Globus pallidus (tissue), 1 donor: ENCODE data around the gene EIF4E1B.

Experiments used
- DNase-seq: peaks from one replicate; pipeline ENCODE4 v3.0.0-alpha.2; 2015; ENCODE audit warnings: low spot score

Gene EIF4E1B

DNA sequence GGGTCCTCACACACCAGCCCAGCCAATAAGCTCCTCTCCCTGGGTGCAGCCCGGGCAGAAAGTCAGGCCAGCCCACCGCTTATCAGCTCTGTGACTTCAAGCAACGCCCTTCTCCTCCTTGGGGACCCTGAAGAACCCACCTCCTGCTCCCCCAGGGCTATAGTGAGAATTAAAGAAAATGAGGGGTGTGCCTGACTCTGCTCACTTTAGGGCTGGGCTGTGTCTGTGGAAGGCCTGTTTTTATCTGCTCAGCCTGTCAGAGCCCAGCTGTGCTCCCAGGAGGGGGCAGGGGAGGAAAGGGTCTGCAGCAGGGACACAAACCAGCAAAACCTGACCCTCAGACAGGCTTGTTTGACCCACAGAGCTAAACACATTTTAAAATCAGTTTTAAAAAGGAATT is 24.4 kb upstream of the EIF4E1B start:
- no peak for DNase-seq

DNA sequence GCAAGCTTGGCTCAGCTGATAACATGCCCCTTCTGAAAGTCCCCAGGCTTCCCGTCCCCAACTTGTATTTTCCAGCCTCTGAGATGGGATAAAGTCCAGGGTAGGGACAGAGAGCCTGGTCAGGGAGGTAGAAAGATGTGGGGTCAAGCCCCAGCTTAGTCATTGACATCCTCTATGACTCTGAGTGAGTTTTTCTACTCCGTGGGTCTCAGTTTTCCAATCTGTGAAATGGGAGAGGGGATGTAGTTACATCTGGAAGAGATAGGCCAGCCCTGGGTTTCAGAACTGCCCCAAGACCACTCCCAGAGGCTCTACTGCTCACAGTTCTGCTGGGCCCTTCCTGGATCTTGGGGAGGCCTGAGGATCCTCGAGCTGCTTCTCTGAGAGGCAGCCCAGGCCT is 23.6 kb upstream of the EIF4E1B start:
- no peak for DNase-seq

DNA sequence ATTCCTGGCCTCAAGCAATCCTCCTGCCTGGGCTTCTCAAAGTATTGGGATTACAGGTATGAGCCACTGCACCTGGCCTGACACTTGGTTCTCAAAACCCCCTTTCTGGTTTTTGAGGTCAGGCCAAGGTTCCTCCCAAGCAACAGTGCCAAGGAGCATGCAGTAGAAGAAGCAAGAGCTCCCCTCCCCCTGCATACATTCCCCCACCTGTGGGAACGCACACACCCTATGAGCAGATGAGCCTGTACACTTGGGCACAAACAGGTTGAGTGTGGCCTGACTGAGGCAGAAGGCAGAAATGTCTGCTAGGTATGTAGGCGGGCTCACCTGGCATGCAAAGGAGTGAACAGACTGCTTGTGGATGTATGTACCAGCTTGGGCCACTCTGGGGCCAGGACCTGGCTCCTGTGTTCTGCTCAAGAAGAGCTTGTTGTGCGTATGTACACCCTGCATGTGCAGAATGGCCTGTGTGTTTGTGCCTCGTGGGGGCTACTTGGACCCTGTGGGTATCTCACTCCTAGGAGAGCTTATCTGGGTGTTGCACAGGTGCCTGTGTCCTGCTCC is 22.3 kb upstream of the EIF4E1B start:
- DNase-seq: no peak

GRCh38 chr5:176608937-176609723 is 21.3 kb upstream of the EIF4E1B start:
- no peak for DNase-seq

DNA sequence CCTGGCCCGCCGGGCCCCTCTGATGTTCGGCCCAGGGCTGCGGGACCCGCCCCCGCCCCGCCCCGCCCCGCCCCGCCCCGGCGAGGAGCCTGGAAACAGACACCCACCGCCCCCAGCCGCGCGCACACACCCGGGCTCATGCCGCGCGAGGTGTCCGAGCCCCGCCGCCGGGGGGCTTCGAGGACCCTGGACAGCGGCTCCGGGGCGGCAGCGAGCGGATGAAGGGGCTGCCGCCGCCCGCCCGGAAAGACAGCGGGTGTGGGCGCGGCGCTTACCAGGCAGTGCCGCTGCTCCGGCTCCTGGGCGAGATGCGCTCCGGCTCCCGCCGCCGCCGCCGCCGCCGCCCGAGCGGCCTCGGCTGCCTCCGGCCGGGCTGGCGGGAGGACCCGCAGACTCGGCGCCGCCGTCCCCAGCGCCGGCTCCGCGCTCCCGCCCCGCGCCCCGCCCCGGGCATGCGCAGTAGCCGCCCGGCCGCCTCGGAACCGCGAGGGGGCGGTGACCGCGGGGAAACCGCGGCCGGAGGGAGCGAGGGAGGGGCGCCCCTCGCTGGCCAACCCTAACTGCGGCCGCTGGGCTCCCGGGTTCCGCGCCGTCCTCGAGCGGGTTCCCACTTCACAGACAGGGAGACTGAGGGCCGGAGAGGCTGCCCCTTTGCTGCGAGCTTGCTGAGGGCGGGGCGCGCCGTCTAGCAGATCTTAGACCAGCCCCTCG is 20.6 kb upstream of the EIF4E1B start, which contains the start of gene GPRIN1:
Gene GPRIN1, minus strand, starts transcription at position 433 of the 711 bp plus-strand sequence. CDS start 10,322 bp downstream, outside the sequence.
- DNase-seq: peak; percentile 37

DNA sequence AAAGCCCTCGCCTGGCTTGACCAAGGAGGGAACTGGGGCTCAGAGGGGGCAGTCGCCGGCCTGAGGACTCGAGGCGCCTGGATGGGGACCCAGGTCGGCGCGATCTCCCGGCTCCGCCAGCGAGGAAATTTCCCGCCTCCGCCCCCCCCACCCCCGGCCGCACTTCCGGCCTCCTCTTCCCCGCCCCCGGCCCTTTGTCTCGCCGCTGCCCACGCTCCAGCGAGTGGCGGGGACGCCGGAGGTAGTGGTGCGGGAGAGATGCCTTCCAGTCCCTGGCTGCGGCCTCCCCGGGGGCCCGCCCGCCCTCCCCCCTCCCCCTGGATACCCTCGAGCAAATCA is 20.1 kb upstream of the EIF4E1B start:
- DNase-seq: no peak

- DNase-seq: peak; percentile 33
These were observed 19.0 kb upstream of the EIF4E1B start for GRCh38 chr5:176611435-176611834.

- no peak for DNase-seq
These were observed 18.5 kb upstream of the EIF4E1B start for GRCh38 chr5:176612008-176612407.

GRCh38 chr5:176612855-176613254 is 17.6 kb upstream of the EIF4E1B start:
- no peak for DNase-seq

DNA sequence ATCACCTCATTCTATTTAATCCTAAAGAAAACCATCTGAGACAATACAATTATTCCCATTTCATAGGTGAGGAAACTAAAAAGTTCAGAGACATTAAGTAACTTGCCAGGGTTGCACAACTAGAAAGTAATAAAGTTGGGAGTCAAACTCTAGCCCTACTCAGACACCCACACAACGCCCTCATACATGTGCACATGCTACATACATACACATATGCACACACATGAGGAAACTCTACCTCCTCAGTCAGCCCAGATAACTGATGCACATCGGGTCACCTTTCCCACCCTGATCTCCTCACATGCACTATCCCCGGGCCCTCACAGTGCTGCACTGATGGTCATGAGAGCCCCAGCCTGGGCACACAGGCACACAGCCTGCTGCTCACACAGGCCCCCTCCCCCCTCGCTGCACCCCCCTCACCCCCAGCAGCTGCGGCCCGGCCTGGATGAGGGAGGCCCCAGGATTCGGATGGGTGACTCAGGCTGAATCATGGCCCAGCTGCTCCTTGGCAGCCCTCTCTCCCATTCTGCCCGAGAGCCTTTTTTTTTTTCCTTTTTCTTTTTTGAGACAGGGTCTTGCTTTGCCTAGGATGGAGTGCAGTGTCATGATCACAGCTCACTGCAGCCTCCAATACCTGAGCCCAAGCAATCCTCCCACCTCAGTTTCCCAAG is 15.5 kb upstream of the EIF4E1B start:
- no peak for DNase-seq

GRCh38 chr5:176616511-176616910 is 14.0 kb upstream of the EIF4E1B start:
- no peak for DNase-seq

GRCh38 chr5:176618783-176619182 is 11.7 kb upstream of the EIF4E1B start:
- no peak for DNase-seq

GRCh38 chr5:176619203-176619568 is 11.3 kb upstream of the EIF4E1B start:
- DNase-seq: peak; percentile 60

DNA sequence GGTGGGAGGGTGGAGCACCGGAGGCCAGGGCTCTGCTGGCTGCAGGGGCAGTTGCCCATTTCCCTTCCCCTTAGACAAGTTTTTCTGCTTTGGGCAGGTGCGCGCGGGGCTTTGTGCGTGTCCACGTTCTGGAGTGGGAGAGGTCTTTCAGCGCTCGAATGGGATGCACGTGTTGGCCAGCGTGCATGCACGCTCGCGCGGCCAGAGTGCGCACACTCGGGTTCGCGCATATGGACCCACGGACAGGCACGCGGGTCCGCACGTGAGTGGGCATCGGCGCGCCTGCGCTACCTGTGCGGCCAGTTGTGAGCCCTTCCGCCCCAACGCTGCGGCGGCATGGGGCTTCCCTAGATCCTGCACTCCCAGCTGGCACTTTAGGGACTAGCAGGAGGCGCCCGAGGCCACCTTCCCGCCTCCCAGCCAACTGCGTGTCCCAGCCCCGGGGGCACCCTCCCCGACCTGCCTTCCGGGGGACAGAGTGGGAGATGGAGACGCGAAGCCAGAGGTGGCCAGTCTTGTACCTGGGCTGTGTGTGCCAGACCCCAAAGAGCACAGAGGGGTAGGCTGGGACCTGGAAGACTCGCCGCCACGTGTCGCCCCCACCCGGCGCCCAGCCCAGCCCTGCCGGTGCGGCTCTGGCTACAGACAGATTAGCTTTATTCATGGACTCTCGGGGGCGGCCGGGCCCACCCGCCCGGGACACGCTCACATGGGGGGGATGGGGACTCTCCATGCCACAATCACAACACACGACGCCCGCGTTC is 10.7 kb upstream of the EIF4E1B start:
- no peak for DNase-seq

DNA sequence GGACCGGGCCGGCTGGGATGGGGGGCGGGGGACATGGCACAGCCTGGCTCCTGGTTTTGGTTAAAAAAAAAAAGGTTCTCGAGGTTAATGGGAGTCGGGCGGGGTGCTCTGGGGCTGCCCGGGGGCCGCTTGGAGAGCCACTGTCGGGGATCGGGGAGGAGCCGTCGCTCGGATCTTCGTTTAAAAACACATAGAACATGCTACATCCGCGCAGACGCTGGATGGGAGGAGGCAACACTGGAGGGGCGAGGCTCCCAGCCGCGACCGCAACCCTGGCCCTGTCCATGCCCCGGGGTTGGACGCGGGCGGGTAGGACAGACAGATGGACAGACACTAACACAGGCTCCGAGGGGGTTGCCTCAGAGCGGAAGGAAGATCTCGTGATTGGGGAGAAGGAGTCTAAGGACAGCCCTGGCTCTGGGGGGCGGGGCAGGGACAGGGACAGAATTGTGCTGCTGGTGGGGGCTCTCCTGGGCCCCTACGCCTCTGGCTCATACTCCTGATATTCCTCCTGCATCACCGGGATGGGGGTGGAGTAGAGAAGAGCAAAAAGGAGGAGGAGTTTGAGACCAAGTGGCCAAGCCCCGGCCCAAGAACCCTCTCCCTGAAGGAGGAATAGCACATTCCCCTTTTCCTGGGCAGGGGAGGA is 10.0 kb upstream of the EIF4E1B start:
- no peak for DNase-seq

- no peak for DNase-seq
These were observed 8.8 kb upstream of the EIF4E1B start for GRCh38 chr5:176621661-176622079.

- DNase-seq: no peak
These were observed 6.3 kb upstream of the EIF4E1B start for GRCh38 chr5:176624142-176624541.

GRCh38 chr5:176624938-176625337 is 5.5 kb upstream of the EIF4E1B start:
- DNase-seq: no peak

- no peak for DNase-seq
These were observed 5.0 kb upstream of the EIF4E1B start for GRCh38 chr5:176625512-176625911.

DNA sequence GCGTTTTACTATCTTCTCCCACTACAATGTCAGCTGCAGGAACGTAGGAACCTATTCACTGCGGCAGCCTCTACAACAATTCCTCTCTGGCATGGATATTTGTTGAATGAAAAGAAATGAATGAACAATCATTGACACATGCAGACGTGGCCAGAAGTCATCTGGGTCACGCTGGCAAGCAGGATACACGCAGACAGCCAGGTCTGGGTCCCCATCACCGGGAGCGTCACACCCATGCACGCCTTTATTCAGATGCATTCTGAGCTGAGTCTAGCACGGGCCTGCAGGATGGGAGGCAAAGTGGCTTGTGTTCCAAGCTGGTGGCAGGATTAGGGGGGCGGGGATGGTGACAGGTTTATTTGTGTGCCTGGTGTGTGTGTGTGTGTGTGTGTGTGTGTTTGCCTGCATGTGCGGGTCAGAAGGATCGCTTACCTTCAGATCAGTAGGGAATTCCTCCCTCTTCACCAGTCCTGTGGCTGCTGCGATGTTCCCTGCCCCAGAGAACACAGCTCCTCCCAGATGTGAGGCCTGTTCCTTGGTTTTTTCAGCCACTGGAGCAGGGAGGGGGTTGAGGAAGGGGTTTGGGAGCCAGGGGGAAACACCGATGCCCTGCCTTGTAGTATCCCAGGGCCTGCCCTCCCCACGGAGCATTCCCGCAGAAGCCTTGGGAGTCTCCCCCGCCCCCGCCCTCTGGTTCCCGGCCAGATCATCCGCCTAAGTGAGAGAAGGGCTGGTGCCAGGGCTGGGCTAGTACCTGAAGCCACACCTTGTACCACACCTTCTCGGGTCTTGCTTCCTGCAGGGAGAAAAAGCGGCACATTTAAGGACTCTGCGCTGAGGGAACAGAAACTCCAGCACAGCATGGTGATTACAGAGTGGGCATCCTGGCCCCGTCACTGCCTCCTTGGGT is 4.3 kb upstream of the EIF4E1B start:
- no peak for DNase-seq
